GM13976 (cell line): Measurements from ENCODE around the gene GRP.

ENCODE experiments used
- DNase-seq: peaks from one replicate; pipeline ENCODE4 v3.0.0; 2012; ENCODE audit warnings: low spot score
- in situ Hi-C: fragments of 300-500 bp; cut with MboI; formaldehyde crosslinking; loops from one replicate; pipeline ENCODE4 v1.12.0; 2022; ENCODE audit warnings: low sequenced_read_pairs, mixed read lengths, inconsistent platforms; ENCODE audit not compliant: unreplicated experiment
- TF ChIP-seq, protein P1 (sequence below): IDR thresholded peaks from 2 replicates; pipeline ENCODE4 v1.5.1; 2012; ENCODE audit warnings: borderline replicate concordance, mild to moderate bottlenecking; ENCODE audit not compliant: insufficient read depth; ENCODE audit errors: extremely low read depth, missing control alignments, control extremely low read depth

The GRP gene

DNA sequence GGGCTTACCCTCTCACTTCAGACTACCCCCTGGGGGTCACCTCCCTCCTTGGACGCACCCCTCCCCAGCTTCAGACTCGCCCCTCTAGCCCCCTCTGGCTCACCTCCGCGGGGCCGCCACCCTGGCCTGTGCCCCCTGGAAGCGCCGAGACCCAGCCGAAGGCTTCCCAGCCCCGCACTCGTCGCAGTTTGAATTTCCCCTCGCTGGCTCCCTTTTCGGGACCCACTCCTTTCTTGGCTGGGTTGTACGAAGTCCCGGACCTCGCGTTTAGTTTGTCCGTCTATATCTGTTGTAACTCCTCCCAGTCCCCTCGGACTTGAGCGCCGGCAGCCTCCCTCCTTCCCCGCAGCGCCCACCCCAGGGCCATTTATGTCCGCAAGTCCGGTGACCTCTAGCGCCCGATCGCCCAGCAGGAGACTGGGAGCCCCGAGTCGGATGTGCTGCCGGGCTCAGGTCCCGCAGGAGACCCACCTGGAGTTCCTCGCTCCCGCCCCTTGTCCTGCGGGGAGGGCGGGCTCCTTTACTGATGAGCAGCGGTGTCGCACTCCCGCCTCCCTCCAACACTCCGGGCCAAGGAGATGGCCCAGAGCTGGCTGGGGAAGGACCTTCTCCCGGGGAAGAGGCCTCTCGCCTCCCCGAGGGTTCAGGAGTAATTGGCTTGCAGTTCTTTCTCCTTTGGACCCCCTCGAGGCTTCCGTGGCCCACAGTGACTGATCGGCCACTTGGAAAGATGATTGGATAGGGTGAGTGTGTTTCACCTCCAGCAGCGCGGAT lies 54.0 kb downstream of the GRP start:
- no peak for DNase-seq
- in situ Hi-C loops = no loop called here
- TF ChIP-seq, protein P1, sequence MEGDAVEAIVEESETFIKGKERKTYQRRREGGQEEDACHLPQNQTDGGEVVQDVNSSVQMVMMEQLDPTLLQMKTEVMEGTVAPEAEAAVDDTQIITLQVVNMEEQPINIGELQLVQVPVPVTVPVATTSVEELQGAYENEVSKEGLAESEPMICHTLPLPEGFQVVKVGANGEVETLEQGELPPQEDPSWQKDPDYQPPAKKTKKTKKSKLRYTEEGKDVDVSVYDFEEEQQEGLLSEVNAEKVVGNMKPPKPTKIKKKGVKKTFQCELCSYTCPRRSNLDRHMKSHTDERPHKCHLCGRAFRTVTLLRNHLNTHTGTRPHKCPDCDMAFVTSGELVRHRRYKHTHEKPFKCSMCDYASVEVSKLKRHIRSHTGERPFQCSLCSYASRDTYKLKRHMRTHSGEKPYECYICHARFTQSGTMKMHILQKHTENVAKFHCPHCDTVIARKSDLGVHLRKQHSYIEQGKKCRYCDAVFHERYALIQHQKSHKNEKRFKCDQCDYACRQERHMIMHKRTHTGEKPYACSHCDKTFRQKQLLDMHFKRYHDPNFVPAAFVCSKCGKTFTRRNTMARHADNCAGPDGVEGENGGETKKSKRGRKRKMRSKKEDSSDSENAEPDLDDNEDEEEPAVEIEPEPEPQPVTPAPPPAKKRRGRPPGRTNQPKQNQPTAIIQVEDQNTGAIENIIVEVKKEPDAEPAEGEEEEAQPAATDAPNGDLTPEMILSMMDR = no peak

DNA sequence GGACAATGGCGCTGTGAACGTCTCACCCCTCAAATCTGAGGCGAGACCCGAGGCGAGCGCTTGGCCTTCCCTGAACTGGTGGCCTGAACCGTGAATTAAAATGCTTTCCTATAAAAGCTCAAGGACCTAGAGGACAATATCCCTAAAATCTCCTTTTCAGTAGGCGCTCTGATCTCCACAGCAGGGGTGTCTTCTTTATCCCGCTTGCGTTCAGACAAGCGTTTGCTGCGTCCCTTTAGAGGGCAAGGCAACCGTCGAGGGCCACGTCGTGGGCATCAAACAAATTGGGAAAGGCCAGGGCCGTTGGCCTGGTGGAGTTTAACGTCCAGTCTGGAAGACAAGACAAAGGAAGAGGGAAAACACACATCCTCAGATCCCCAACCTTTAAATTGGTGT lies 54.6 kb downstream of the GRP start:
- no peak for DNase-seq
- TF ChIP-seq, protein P1 = no peak
- in situ Hi-C loops = no loop called here

DNA sequence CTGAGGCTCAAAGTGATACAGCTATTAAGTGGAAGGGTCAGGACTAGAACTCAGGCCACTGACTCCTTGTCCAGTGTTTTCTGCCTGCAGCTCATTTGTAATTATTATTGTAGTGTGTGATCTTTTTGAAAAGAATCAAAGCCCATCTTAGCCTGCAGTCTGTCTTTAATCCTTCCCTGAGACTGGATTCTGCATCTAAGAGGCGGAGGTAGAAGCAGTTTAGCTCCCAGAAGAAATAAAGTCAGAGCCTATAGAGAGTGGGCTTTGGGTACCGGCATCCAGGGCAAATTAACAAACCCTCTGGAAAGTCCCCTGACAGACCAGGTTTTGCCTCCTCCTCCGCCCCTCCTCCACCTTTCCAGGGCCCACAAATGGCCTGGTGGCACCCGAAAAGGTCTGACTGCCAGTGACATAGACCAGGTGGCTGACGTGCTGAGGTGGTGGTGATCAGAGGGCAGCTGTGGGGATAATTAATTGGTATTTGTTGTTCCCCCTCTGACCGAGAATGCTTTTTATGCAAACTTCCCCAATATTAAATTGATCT lies 55.5 kb downstream of the GRP start:
- no peak for DNase-seq
- TF ChIP-seq, protein P1 = no peak
- in situ Hi-C loops = no loop called here

DNA sequence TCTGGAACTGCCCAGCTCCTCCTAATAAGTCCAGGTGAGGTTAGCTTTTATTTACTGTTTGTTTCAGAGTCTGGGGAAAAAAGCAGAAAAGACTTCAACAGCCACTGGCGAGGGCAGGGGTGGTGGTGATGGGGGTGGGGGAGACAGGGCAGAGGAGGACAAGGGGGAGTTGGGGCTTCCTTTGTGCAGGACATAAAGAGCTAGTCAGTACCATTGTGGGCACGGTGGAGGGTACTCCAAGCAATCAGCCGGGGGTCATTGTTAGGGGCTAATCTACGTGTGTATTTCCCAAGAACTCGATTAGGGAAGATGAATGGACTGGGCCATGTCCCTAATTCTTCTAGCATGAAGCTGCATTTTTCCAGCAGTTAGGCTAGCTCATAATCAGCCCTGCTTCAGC lies 56.1 kb downstream of the GRP start:
- in situ Hi-C loops = no loop called here
- DNase-seq = no peak
- TF ChIP-seq, protein P1 = no peak

DNA sequence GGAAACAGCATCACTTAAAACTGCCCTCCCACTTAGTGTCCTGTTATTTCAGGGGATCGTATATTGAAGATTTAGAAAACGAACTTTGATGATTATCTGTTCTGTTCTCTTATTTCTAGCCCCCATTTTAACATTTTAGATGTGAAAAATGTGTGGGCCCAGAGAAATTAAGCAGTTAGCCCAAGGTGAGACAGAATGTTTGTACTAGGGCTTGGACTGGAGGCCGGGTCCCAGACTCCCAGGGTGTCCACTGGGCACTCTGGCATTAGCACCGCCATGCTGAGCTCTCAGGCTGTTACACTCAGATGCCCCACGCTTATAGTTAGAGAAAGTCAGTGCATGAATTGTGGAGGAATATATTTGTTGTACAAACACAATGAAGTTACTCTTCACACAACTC lies 58.8 kb downstream of the GRP start:
- no peak for DNase-seq
- TF ChIP-seq, protein P1 = no peak
- in situ Hi-C loops = no loop called here

DNA sequence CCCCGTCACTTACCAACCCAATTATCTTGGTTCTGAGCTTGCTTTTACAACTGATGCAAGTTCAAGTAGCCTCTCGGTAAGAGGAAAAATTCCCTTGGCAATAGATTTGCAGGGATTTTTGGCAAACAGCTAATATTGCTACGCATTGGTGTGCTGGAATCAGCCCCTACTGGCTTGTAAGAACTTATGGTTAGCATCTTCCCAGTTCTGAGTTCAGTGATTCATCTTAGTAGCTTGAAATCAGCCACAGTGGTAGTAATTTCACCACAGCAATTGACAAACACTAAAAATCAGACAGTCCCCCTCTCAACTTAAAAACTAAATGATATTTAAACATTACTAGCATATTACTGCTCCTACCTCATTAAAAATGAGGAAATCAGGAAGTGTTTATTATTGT lies 59.2 kb downstream of the GRP start:
- TF ChIP-seq, protein P1 = no peak
- in situ Hi-C loops = no loop called here
- DNase-seq = no peak
